NCI-H2227 treated with DMSO at 0.1 percent for 48 hours (cell line): Measurements from ENCODE around the gene PROP1.
"Not testable (repeated sequence)": the region's sequence is repeated elsewhere in the genome, so short reads cannot be mapped to it uniquely, and the experiment has no call there.

Source experiments
- DNase-seq: peaks from one replicate; lab custom pipeline; 2025; lab: John Stamatoyannopoulos, UW

PROP1 gene

GRCh38 chr5:177982072-177982727 is 13.8 kb downstream of the PROP1 start:
- no peak for DNase-seq

GRCh38 chr5:177981296-177982071 is 14.6 kb downstream of the PROP1 start:
- DNase-seq, result no peak

- DNase-seq, result no peak
These were observed 15.3 kb downstream of the PROP1 start for GRCh38 chr5:177980743-177981151.

GRCh38 chr5:177977600-177977999 is 18.4 kb downstream of the PROP1 start:
- DNase-seq, result not testable (repeated sequence)

GRCh38 chr5:177973066-177973635 is 22.9 kb downstream of the PROP1 start:
- DNase-seq, result no peak

GRCh38 chr5:177972613-177973012 is 23.4 kb downstream of the PROP1 start:
- DNase-seq, result no peak

- not testable (repeated sequence) for DNase-seq
These were observed 24.0 kb downstream of the PROP1 start for GRCh38 chr5:177972014-177972413.

GRCh38 chr5:177968661-177969211 is 27.3 kb downstream of the PROP1 start:
- DNase-seq, result no peak

- no peak for DNase-seq
These were observed 28.7 kb downstream of the PROP1 start for GRCh38 chr5:177967221-177967887.

- DNase-seq, result no peak
These were observed 29.2 kb downstream of the PROP1 start for GRCh38 chr5:177966839-177967166.

- no peak for DNase-seq
These were observed 29.8 kb downstream of the PROP1 start for GRCh38 chr5:177966009-177966838.

GRCh38 chr5:177964471-177964870 is 31.6 kb downstream of the PROP1 start:
- no peak for DNase-seq

- no peak for DNase-seq
These were observed 32.1 kb downstream of the PROP1 start for GRCh38 chr5:177963966-177964365.

GRCh38 chr5:177959315-177959714 is 36.7 kb downstream of the PROP1 start:
- DNase-seq, result no peak

- DNase-seq, result no peak
These were observed 37.3 kb downstream of the PROP1 start for GRCh38 chr5:177958696-177959095.

GRCh38 chr5:177957241-177957640 is 38.8 kb downstream of the PROP1 start:
- DNase-seq, result no peak

GRCh38 chr5:177953101-177953500 is 42.9 kb downstream of the PROP1 start:
- not testable (repeated sequence) for DNase-seq

GRCh38 chr5:177949656-177950055 is 46.4 kb downstream of the PROP1 start:
- not testable (repeated sequence) for DNase-seq

- DNase-seq, result not testable (repeated sequence)
These were observed 47.0 kb downstream of the PROP1 start for GRCh38 chr5:177949065-177949464.

GRCh38 chr5:177947912-177948311 is 48.1 kb downstream of the PROP1 start:
- not testable (repeated sequence) for DNase-seq

GRCh38 chr5:177945601-177946283 is 50.3 kb downstream of the PROP1 start:
- DNase-seq, result not testable (repeated sequence)
